ENCODE measurements around the gene APAF1. TPM values are rescaled to one million over a fixed set of nuclear protein-coding genes. Genes with fewer than 3 reads are reported as not detected.

APAF1 gene
- total and polyA plus RNA-seq, 2 donors (not counting 1 experiment from before 2014, with no cell fraction given), result 9.1 to 36.9 TPM

GRCh38 chr12:98740751-98741150 is 95.7 kb downstream of the APAF1 start:
- Histone ChIP-seq H3K36me3 (replicated peaks in 1 of 2; ENCODE audit: control extremely low read depth in 1 of 2, control insufficient read depth in 1 of 2, extremely low read depth in 1 of 2, insufficient read depth in 2 of 2, low read length in 1 of 2) (peaks cover 0 to 3% of the 10 kb centered on the region in 2 experiments), H3K27me3 (replicated peaks in 1 of 4; ENCODE audit: control extremely low read depth in 1 of 4, control insufficient read depth in 3 of 4, insufficient read depth in 4 of 4, low read length in 3 of 4) (peaks cover 0 to 17% (median 3%) of the 10 kb centered on the region in 4 experiments), H3K79me2 (ENCODE audit: control insufficient read depth, insufficient read depth, low read length) (no peaks in the 10 kb centered on the region), H3K4me1 (ENCODE audit: control insufficient read depth in 2 of 2, insufficient read depth in 2 of 2, low read length in 2 of 2) (peaks cover 4 to 5% of the 10 kb centered on the region in 2 donors), H4K20me1 (ENCODE audit: control insufficient read depth, insufficient read depth, low read length, poor library complexity, severe bottlenecking) (no peaks in the 10 kb centered on the region), H3K9ac (ENCODE audit: low read length) (no peak overlapping the region), H2AFZ (ENCODE audit: insufficient read depth, low read depth, low read length, poor library complexity, severe bottlenecking) (no peak overlapping the region), H3K27ac (ENCODE audit: low read length in 2 of 2) (no peak overlapping the region), H3K4me3 (ENCODE audit: control extremely low read depth in 1 of 5, extremely low read depth in 1 of 5, insufficient read depth in 1 of 5, low read depth in 2 of 5, low read length in 4 of 5) (no peak overlapping the region), H3K9me3 (ENCODE audit: control extremely low read depth in 1 of 3, control insufficient read depth in 2 of 3, insufficient read depth in 1 of 3, low read length in 2 of 3) (peaks cover 0 to 3% (median 0%) of the 10 kb centered on the region in 3 donors), H3K4me2 (replicated peaks; ENCODE audit: low read depth, low read length, poor library complexity, severe bottlenecking) (no peak overlapping the region)
- H3K4me3 Mint-ChIP-seq, result no peak overlapping the region
- peaks cover 12% of the 10 kb centered on the region for H3K27me3 Mint-ChIP-seq
- TF ChIP-seq EZH2 (IDR thresholded peaks at IDR 0.05; ENCODE audit: borderline replicate concordance, insufficient read depth, low read depth, low read length, poor library complexity, severe bottlenecking) (no peak), CTCF (IDR thresholded peaks at IDR 0.05) (no peak)
- 67% methylated on average over 1 of the region's 1 CpG for whole genome bisulfite sequencing (ENCODE audit: insufficient coverage)
- peaks cover 4% of the 10 kb centered on the region for H3K4me1 Mint-ChIP-seq
- no peaks in the 10 kb centered on the region for H3K9me3 Mint-ChIP-seq (ENCODE audit: insufficient read depth)
- DNase-seq (no peak), ATAC-seq (ENCODE audit: low read depth) (no peak)
- no peak overlapping the region for H3K27ac Mint-ChIP-seq
- ChIA-PET POLR2A (no interaction called here), CTCF (no interaction called here)
- intact Hi-C loops (cut with micrococcal nuclease), result no loop called here

GRCh38 chr12:98741196-98741555 is 96.1 kb downstream of the APAF1 start:
- Histone ChIP-seq H3K27ac (ENCODE audit: low read length in 2 of 2) (no peak overlapping the region), H3K9me3 (ENCODE audit: control extremely low read depth in 1 of 3, control insufficient read depth in 2 of 3, insufficient read depth in 1 of 3, low read length in 2 of 3) (peaks cover 0 to 3% (median 0%) of the 10 kb centered on the region in 3 donors), H3K4me1 (ENCODE audit: control insufficient read depth in 2 of 2, insufficient read depth in 2 of 2, low read length in 2 of 2) (peaks cover 8 to 9% of the 10 kb centered on the region in 2 donors), H3K4me2 (replicated peaks; ENCODE audit: low read depth, low read length, poor library complexity, severe bottlenecking) (no peak overlapping the region), H3K27me3 (replicated peaks in 1 of 4; ENCODE audit: control extremely low read depth in 1 of 4, control insufficient read depth in 3 of 4, insufficient read depth in 4 of 4, low read length in 3 of 4) (peaks cover 0 to 22% (median 6%) of the 10 kb centered on the region in 4 experiments), H3K79me2 (ENCODE audit: control insufficient read depth, insufficient read depth, low read length) (no peaks in the 10 kb centered on the region), H3K4me3 (ENCODE audit: control extremely low read depth in 1 of 5, extremely low read depth in 1 of 5, insufficient read depth in 1 of 5, low read depth in 2 of 5, low read length in 4 of 5) (no peak overlapping the region), H2AFZ (ENCODE audit: insufficient read depth, low read depth, low read length, poor library complexity, severe bottlenecking) (no peak overlapping the region), H3K36me3 (replicated peaks in 1 of 2; ENCODE audit: control extremely low read depth in 1 of 2, control insufficient read depth in 1 of 2, extremely low read depth in 1 of 2, insufficient read depth in 2 of 2, low read length in 1 of 2) (no peaks in the 10 kb centered on the region), H4K20me1 (ENCODE audit: control insufficient read depth, insufficient read depth, low read length, poor library complexity, severe bottlenecking) (no peaks in the 10 kb centered on the region), H3K9ac (ENCODE audit: low read length) (no peak overlapping the region)
- TF ChIP-seq CTCF (IDR thresholded peaks at IDR 0.05) (no peak), EZH2 (IDR thresholded peaks at IDR 0.05; ENCODE audit: borderline replicate concordance, insufficient read depth, low read depth, low read length, poor library complexity, severe bottlenecking) (no peak)
- Mint-ChIP-seq H3K27ac (no peak overlapping the region), H3K27me3 (peaks cover 16% of the 10 kb centered on the region), H3K4me3 (no peak overlapping the region), H3K9me3 (ENCODE audit: insufficient read depth) (no peaks in the 10 kb centered on the region), H3K4me1 (peaks cover 9% of the 10 kb centered on the region)
- CTCF ChIA-PET, result no interaction called here
- intact Hi-C loops (cut with micrococcal nuclease), result no loop called here
- POLR2A ChIA-PET, result no interaction called here
- no peak for DNase-seq
- no peak for ATAC-seq (ENCODE audit: low read depth)
- 71% methylated on average over 2 of the region's 4 CpGs for WGBS (ENCODE audit: insufficient coverage)
